Activated B cell treated with CpG ODN at 0.5 μM for 24 hours (primary cell): ENCODE measurements around the gene TDRD12. TPM values are rescaled to one million over a fixed set of nuclear protein-coding genes. Genes with fewer than 3 reads are reported as not detected.
"Not testable (repeated sequence)": the region's sequence is repeated elsewhere in the genome, so short reads cannot be mapped to it uniquely, and the experiment has no call there.

Experiments used
- ATAC-seq: fragments of 200-7000 bp; cut with Tn5 transposase; one replicate; pipeline ENCODE4 v1.10.0; 2021; ENCODE audit warnings: low read depth, mild to moderate bottlenecking, moderate library complexity
- CTCF ChIA-PET: fragments of 350-600 bp; sonication (Branson Sonifier 250); formaldehyde crosslinking; loops from one replicate; lab custom pipeline; 2021; ENCODE audit warnings: antibody characterized with exemption; lab: Charles Lee
- POLR2A ChIA-PET: fragments of 350-600 bp; sonication (Branson Sonifier 250); formaldehyde crosslinking; loops from one replicate; lab custom pipeline; 2021; ENCODE audit warnings: antibody characterized with exemption; lab: Charles Lee
- DNase-seq: peaks from one replicate; pipeline ENCODE4 v3.0.0; 2022
- H3K27ac Mint-ChIP-seq: one replicate; pipeline ENCODE4 v1.8.0; 2020; ENCODE audit warnings: mixed read lengths
- H3K27me3 Mint-ChIP-seq: one replicate; pipeline ENCODE4 v1.8.0; 2021; ENCODE audit warnings: mixed read lengths
- H3K36me3 Mint-ChIP-seq: one replicate; pipeline ENCODE4 v1.8.0; 2021; ENCODE audit warnings: low read depth, mixed read lengths
- H3K4me1 Mint-ChIP-seq: one replicate; pipeline ENCODE4 v1.8.0; 2021; ENCODE audit warnings: mixed read lengths
- H3K4me3 Mint-ChIP-seq: one replicate; pipeline ENCODE4 v1.8.0; 2020; ENCODE audit warnings: mild to moderate bottlenecking, mixed read lengths
- H3K9me3 Mint-ChIP-seq: one replicate; pipeline ENCODE4 v1.8.0; 2020; ENCODE audit warnings: mixed read lengths
- CTCF ChIP-seq: fragments of 200-600 bp; IDR thresholded peaks from one replicate; pipeline ENCODE4 v1.8.0; 2022; ENCODE audit warnings: antibody characterized with exemption, mild to moderate bottlenecking
- intact Hi-C: fragments of 100-400 bp; cut with micrococcal nuclease; formaldehyde crosslinking; loops from one replicate; pipeline ENCODE4 v1.15.1; 2024
- total RNA-seq: library from RNA; stranded (reverse); gene quantifications from 2 replicates; pipeline ENCODE4 v1.2.3, GENCODE V29; 2022

Gene TDRD12
- total RNA-seq, 1 donor from 2014 or later: 1.2 TPM

- ChIA-PET CTCF (no interaction called here), POLR2A (no interaction called here)
- Mint-ChIP-seq H3K4me1 (no peaks in the 10 kb centered on the region), H3K9me3 (peaks cover 6% of the 10 kb centered on the region), H3K36me3 (no peaks in the 10 kb centered on the region), H3K4me3 (no peak overlapping the region), H3K27me3 (peaks cover 11% of the 10 kb centered on the region), H3K27ac (no peak overlapping the region)
- ATAC-seq: no peak
- DNase-seq: no peak
- TF ChIP-seq CTCF: no peak
- intact Hi-C loops: no loop called here
Measured at GRCh38 chr19:32757189-32757588, 37.6 kb downstream of the TDRD12 start.

DNA sequence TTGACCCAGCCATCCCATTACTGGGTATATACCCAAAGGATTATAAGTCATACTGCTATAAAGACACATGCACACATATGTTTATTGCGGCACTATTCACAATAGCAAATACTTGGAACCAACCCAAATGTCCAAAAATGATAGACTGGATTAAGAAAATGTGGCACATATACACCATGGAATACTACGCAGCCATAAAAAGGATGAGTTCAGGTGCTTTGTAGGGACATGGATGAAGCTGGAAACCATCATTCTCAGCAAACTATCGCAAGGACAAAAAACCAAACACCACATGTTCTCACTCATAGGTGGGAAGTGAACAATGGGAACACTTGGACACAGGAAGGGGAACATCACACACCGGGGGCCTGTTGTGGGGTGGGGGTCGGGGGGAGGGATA, 45.8 kb downstream of the TDRD12 start:
- intact Hi-C loops, H3K27me3 Mint-ChIP-seq, H3K36me3 Mint-ChIP-seq: not testable (repeated sequence)

GRCh38 chr19:32767951-32768679, 48.5 kb downstream of the TDRD12 start:
- H3K27ac Mint-ChIP-seq: no peak overlapping the region
- no peaks in the 10 kb centered on the region for H3K36me3 Mint-ChIP-seq
- intact Hi-C loops: no loop called here
- H3K9me3 Mint-ChIP-seq: no peaks in the 10 kb centered on the region
- no peak overlapping the region for H3K4me3 Mint-ChIP-seq
- TF ChIP-seq CTCF: no peak
- H3K27me3 Mint-ChIP-seq: peaks cover 2% of the 10 kb centered on the region
- ATAC-seq (no peak), DNase-seq (no peak)
- POLR2A ChIA-PET: no interaction called here
- CTCF ChIA-PET: no interaction called here
- no peaks in the 10 kb centered on the region for H3K4me1 Mint-ChIP-seq

More for the DNA sequence above, 45.8 kb downstream of the TDRD12 start:
- H3K4me3 Mint-ChIP-seq, POLR2A ChIA-PET, CTCF ChIA-PET, DNase-seq, H3K9me3 Mint-ChIP-seq, H3K4me1 Mint-ChIP-seq, H3K27ac Mint-ChIP-seq, ATAC-seq: not testable (repeated sequence)

DNA sequence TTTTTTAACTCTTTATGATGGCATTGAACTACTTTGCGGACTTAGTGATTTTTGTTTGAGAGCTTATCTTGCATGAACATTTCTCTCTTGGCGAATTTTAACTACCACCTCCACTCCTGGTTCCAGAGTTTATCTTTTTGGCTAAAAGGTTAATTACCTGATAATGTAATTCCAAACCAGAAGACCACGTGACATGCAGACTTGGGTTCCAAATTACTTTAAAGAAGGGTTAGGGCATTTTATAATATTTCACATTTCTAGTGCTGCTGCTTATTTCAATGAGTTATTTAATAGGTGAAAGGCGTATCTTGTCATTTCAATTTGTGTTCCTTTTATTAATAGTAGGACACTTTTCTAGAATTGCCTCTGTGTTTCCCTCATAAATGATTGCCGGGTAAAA, 52.0 kb downstream of the TDRD12 start:
- POLR2A ChIA-PET: no interaction called here
- Mint-ChIP-seq H3K9me3 (no peaks in the 10 kb centered on the region), H3K27me3 (no peaks in the 10 kb centered on the region), H3K4me3 (no peak overlapping the region), H3K27ac (no peak overlapping the region), H3K4me1 (no peaks in the 10 kb centered on the region), H3K36me3 (no peaks in the 10 kb centered on the region)
- DNase-seq: no peak
- no peak for TF ChIP-seq CTCF
- ATAC-seq: no peak
- intact Hi-C loops: no loop called here
- CTCF ChIA-PET: no interaction called here

- H3K4me3 Mint-ChIP-seq: no peak overlapping the region
- no peaks in the 10 kb centered on the region for H3K4me1 Mint-ChIP-seq
- H3K36me3 Mint-ChIP-seq: no peaks in the 10 kb centered on the region
- intact Hi-C loops: no loop called here
- ATAC-seq (no peak), DNase-seq (no peak)
- no peak overlapping the region for H3K27ac Mint-ChIP-seq
- CTCF ChIA-PET: no interaction called here
- TF ChIP-seq CTCF: no peak
- no peaks in the 10 kb centered on the region for H3K27me3 Mint-ChIP-seq
- H3K9me3 Mint-ChIP-seq: no peaks in the 10 kb centered on the region
- POLR2A ChIA-PET: no interaction called here
Measured at GRCh38 chr19:32773126-32773525, 53.6 kb downstream of the TDRD12 start.

DNA sequence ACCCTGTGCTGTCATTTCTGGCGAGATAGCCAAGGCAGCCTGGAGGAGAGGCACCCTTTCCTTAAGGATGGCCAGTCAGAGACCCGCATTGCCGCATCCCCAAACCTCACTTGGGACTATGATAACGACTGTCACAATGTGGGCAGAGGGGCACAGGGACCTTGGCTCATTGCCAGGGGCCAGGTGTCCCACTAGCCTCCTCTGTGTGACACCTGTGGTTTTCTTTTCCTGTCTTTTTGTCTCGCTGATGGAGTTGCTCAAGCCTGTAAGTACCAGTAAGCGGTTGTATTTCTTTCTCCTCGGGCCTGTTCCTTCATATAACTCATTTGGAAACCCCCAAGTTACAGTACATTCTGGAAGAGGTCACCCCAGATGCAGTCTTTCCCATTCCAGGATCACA, 59.5 kb downstream of the TDRD12 start:
- intact Hi-C loops: no loop called here
- no peaks in the 10 kb centered on the region for H3K27me3 Mint-ChIP-seq
- POLR2A ChIA-PET: no interaction called here
- peaks cover 10% of the 10 kb centered on the region for H3K9me3 Mint-ChIP-seq
- no peaks in the 10 kb centered on the region for H3K36me3 Mint-ChIP-seq
- H3K4me3 Mint-ChIP-seq: no peak overlapping the region
- ATAC-seq: no peak
- CTCF ChIA-PET: no interaction called here
- no peak overlapping the region for H3K27ac Mint-ChIP-seq
- no peaks in the 10 kb centered on the region for H3K4me1 Mint-ChIP-seq
- no peak for TF ChIP-seq CTCF
- DNase-seq: no peak
